H1 (cell line): ENCODE data around the gene SLIRP. TPM values are rescaled to one million over a fixed set of nuclear protein-coding genes. Genes with fewer than 3 reads are reported as not detected.

ENCODE experiments used
- CTCF ChIA-PET: fragments of 300-600 bp; sonication (Branson Sonifier 250); formaldehyde crosslinking; loops from one replicate; lab custom pipeline; 2021; ENCODE audit not compliant: partially characterized antibody; lab: Charles Lee
- POLR2A ChIA-PET: fragments of 300-600 bp; sonication (Branson Sonifier 250); formaldehyde crosslinking; loops from one replicate; lab custom pipeline; 2021; ENCODE audit warnings: inconsistent platforms; ENCODE audit not compliant: partially characterized antibody; lab: Charles Lee
- DNase-seq, 2 experiments: peaks; one replicate each; pipeline versions ENCODE4 v3.0.0 to v3.0.0-alpha.2; 2010 to 2022; ENCODE audit warnings: low spot score in 2 of 2, low read depth in 1 of 2, mixed read lengths in 1 of 2
- FAIRE-seq: peaks from 2 replicates; lab custom pipeline; 2011; peaks lifted over from hg19 to GRCh38; lab: Jason Lieb, UNC
- H2AFZ ChIP-seq: 2 replicates; pipeline ENCODE4 v1.8.1; 2012; ENCODE audit warnings: low read length, inconsistent platforms
- H2AK5ac ChIP-seq: 2 replicates; pipeline ENCODE4 v1.6.1; 2013; ENCODE audit warnings: low read depth, low read length
- H2BK120ac ChIP-seq: replicated peaks from 2 replicates; pipeline ENCODE3; 2013; ENCODE audit warnings: low read depth, low read length, inconsistent platforms
- H2BK12ac ChIP-seq: 2 replicates; pipeline ENCODE4 v1.6.1; 2013; ENCODE audit warnings: low read depth, low read length
- H2BK15ac ChIP-seq: 2 replicates; pipeline ENCODE4 v1.6.1; 2013; ENCODE audit warnings: low read length
- H2BK20ac ChIP-seq: 2 replicates; pipeline ENCODE4 v1.6.1; 2013; ENCODE audit warnings: low read length
- H2BK5ac ChIP-seq: 2 replicates; pipeline ENCODE4 v1.6.1; 2013; ENCODE audit warnings: low read depth, low read length
- H3K14ac ChIP-seq: 2 replicates; pipeline ENCODE4 v1.6.1; 2013; ENCODE audit warnings: inconsistent platforms; ENCODE audit not compliant: insufficient read length
- H3K18ac ChIP-seq: 2 replicates; pipeline ENCODE4 v1.6.1; 2013; ENCODE audit warnings: low read length; ENCODE audit errors: extremely low read depth
- H3K23ac ChIP-seq: 2 replicates; pipeline ENCODE4 v1.6.1; 2013; ENCODE audit warnings: inconsistent platforms; ENCODE audit not compliant: insufficient read length
- H3K23me2 ChIP-seq: 2 replicates; pipeline ENCODE4 v1.6.1; 2013; ENCODE audit warnings: low read depth, low read length
- H3K27ac ChIP-seq: 2 replicates; pipeline ENCODE4 v1.6.1; 2011; ENCODE audit warnings: low read depth, low read length, inconsistent platforms
- H3K27me3 ChIP-seq, 4 experiments: replicated peaks in 1 of 4; 1 replicate in 1 of 4; 2 replicates in 3 of 4; pipeline versions ENCODE4 v1.6.1 to v1.8.1; 2011 to 2013; ENCODE audit warnings: low read length in 3 of 4, mild to moderate bottlenecking in 3 of 4, inconsistent platforms in 2 of 4, mixed read lengths in 2 of 4, moderate library complexity in 1 of 4; ENCODE audit not compliant: control insufficient read depth in 3 of 4, insufficient read depth in 3 of 4; ENCODE audit errors: extremely low read depth in 1 of 4
- H3K36me3 ChIP-seq, 4 experiments: 2 replicates each; pipeline versions ENCODE4 v1.6.1 to v1.8.1; 2011 to 2013; ENCODE audit warnings: mild to moderate bottlenecking in 4 of 4, low read length in 3 of 4, moderate library complexity in 2 of 4, control low read depth in 1 of 4, inconsistent platforms in 1 of 4; ENCODE audit not compliant: insufficient read depth in 4 of 4, control insufficient read depth in 2 of 4
- H3K4ac ChIP-seq: replicated peaks from 2 replicates; pipeline ENCODE3; 2013; ENCODE audit warnings: low read length, low read depth, mixed read lengths, inconsistent platforms; ENCODE audit not compliant: insufficient read length
- H3K4me1 ChIP-seq, 4 experiments: replicated peaks in 1 of 4; 1 replicate in 1 of 4; 2 replicates in 3 of 4; pipeline versions ENCODE4 v1.6.1 to v1.8.1; 2011 to 2013; ENCODE audit warnings: low read length in 3 of 4, inconsistent platforms in 2 of 4, mixed read lengths in 1 of 4; ENCODE audit not compliant: insufficient read depth in 4 of 4, control insufficient read depth in 3 of 4
- H3K4me2 ChIP-seq, 2 experiments: 2 replicates each; pipeline versions ENCODE4 v1.6.1 to v1.8.1; 2011 to 2013; ENCODE audit warnings: low read depth in 2 of 2, low read length in 2 of 2, control low read depth in 1 of 2, inconsistent platforms in 1 of 2, mild to moderate bottlenecking in 1 of 2; ENCODE audit not compliant: insufficient read depth in 1 of 2
- H3K4me3 ChIP-seq, 4 experiments: fragments of 200-600, 300-600 bp in 1 of 4; sonication (generic), shearing (Covaris generic), sonication (Bioruptor Twin) in 1 of 4; 2 replicates each; pipeline versions ENCODE4 v1.5.1 to v1.8.1; 2011 to 2016; ENCODE audit warnings: low read length in 4 of 4, low read depth in 3 of 4, control low read depth in 2 of 4, inconsistent platforms in 2 of 4, mild to moderate bottlenecking in 2 of 4, mixed read lengths in 1 of 4, moderate library complexity in 1 of 4; ENCODE audit not compliant: insufficient read depth in 2 of 4; ENCODE audit errors: extremely low read depth in 1 of 4
- H3K56ac ChIP-seq: replicated peaks from 2 replicates; pipeline ENCODE3; 2013; ENCODE audit warnings: low read depth, mild to moderate bottlenecking, mixed read lengths, low read length, inconsistent platforms; ENCODE audit not compliant: insufficient read length
- H3K79me1 ChIP-seq: 2 replicates; pipeline ENCODE4 v1.6.1; 2013; ENCODE audit warnings: low read depth, low read length, control low read depth
- H3K79me2 ChIP-seq, 2 experiments: 2 replicates each; pipeline versions ENCODE4 v1.6.1 to v1.8.1; 2012 to 2013; ENCODE audit warnings: low read length in 2 of 2, mild to moderate bottlenecking in 2 of 2, inconsistent platforms in 1 of 2; ENCODE audit not compliant: insufficient read depth in 2 of 2, control insufficient read depth in 1 of 2
- H3K9ac ChIP-seq, 4 experiments: replicated peaks in 1 of 4; 1 replicate in 1 of 4; 2 replicates in 3 of 4; pipeline versions ENCODE4 v1.6.1 to v1.8.1; 2011 to 2013; ENCODE audit warnings: low read depth in 3 of 4, low read length in 3 of 4, control low read depth in 2 of 4, mild to moderate bottlenecking in 2 of 4, moderate library complexity in 2 of 4, inconsistent platforms in 1 of 4; ENCODE audit errors: extremely low read depth in 1 of 4
- H3K9me3 ChIP-seq, 2 experiments: 2 replicates each; pipeline versions ENCODE4 v1.6.1 to v1.8.1; 2012 to 2013; ENCODE audit warnings: mild to moderate bottlenecking in 2 of 2, moderate library complexity in 2 of 2, control low read depth in 1 of 2, inconsistent platforms in 1 of 2, low read depth in 1 of 2, low read length in 1 of 2, mixed read lengths in 1 of 2; ENCODE audit not compliant: insufficient read depth in 2 of 2
- H4K20me1 ChIP-seq, 2 experiments: replicated peaks in 1 of 2; 2 replicates each; pipeline versions ENCODE3 to v1.8.1; 2011 to 2013; ENCODE audit warnings: inconsistent platforms in 2 of 2, low read length in 2 of 2, mild to moderate bottlenecking in 1 of 2; ENCODE audit not compliant: insufficient read depth in 2 of 2, control insufficient read depth in 1 of 2
- H4K5ac ChIP-seq: 2 replicates; pipeline ENCODE4 v1.6.1; 2013; ENCODE audit warnings: low read length, low read depth, mixed read lengths, inconsistent platforms; ENCODE audit not compliant: insufficient read length
- H4K8ac ChIP-seq: 2 replicates; pipeline ENCODE4 v1.8.0; 2013; ENCODE audit warnings: mild to moderate bottlenecking, moderate library complexity, low read length, inconsistent platforms; ENCODE audit not compliant: insufficient read depth; ENCODE audit errors: extremely low read depth
- H4K91ac ChIP-seq: replicated peaks from 2 replicates; pipeline ENCODE3; 2013; ENCODE audit warnings: low read length, mixed read lengths, inconsistent platforms; ENCODE audit not compliant: insufficient read length
- CEBPB ChIP-seq: IDR thresholded peaks from 2 replicates; pipeline ENCODE4 v1.6.1; 2012; ENCODE audit warnings: low read depth, low read length
- CTCF ChIP-seq, 3 experiments: IDR thresholded peaks; 1 replicate in 2 of 3; 2 replicates in 1 of 3; pipeline versions ENCODE4 v1.5.1 to v1.6.1; 2011; ENCODE audit warnings: low read length in 3 of 3, mild to moderate bottlenecking in 3 of 3, inconsistent platforms in 2 of 3, low read depth in 1 of 3, moderate library complexity in 1 of 3; ENCODE audit not compliant: insufficient read depth in 1 of 3; ENCODE audit errors: control extremely low read depth in 1 of 3
- SIX5 ChIP-seq: IDR thresholded peaks from 2 replicates; pipeline ENCODE4 v1.6.1; 2011; ENCODE audit warnings: mild to moderate bottlenecking, low read depth, low read length
- WGBS, 2 experiments: shearing (Covaris generic) in 1 of 2; methylation state at CpG; one replicate each; pipeline versions ENCODE4 v1.1.6 to v1.1.7; 2013 to 2015; ENCODE audit warnings: low lambda C conversion rate in 2 of 2, mixed read lengths in 2 of 2, inconsistent platforms in 1 of 2, low coverage in 1 of 2, missing lambda C conversion rate in 1 of 2; ENCODE audit not compliant: insufficient replicate concordance in 2 of 2, insufficient coverage in 1 of 2, insufficient read length in 1 of 2; ENCODE audit errors: extremely low coverage in 1 of 2, missing lambda C conversion rate in 1 of 2; 5-methylcytosine and 5-hydroxymethylcytosine counted together
- polyA plus RNA-seq, 7 experiments: library from polyadenylated mRNA; depleted of rRNA in 3 of 7; stranded (reverse) in 5 of 7; unstranded in 2 of 7; fragments of >200 nt in 5 of 7; fragments of 200-250 nt in 2 of 7; gene quantifications; 1 replicate in 5 of 7; 2 replicates in 1 of 7; 4 replicates in 1 of 7; pipeline versions ENCODE4 v1.2.1 to v1.2.3, GENCODE V29; 2011 to 2013; ENCODE audit warnings: missing spikeins in 2 of 7, mixed read lengths in 2 of 7
- total RNA-seq: library from RNA; stranded (reverse); fragmentation: NEBNext Ultra II Directional; extraction: Animal tissue kit (Norgen Biotek cat#: 25700); gene quantifications from 2 replicates; pipeline ENCODE4 v1.2.1, GENCODE V29; 2021

Gene SLIRP
- total and polyA plus RNA-seq, 2 of the 8 experiments (the other 6 are each of a cell fraction or from before 2014, with no cell fraction given), result 374 to 383 TPM

GRCh38 chr14:77710364-77710763, 2.5 kb downstream of the SLIRP start:
- peaks cover 0 to 2% (median 1%) of the 10 kb centered on the region in 4 experiments; a peak in 2 of 7 replicates for H3K4me1 ChIP-seq
- H3K23me2 ChIP-seq, result peaks cover 8% of the 10 kb centered on the region
- no peak overlapping the region for H2AFZ ChIP-seq
- H2BK120ac ChIP-seq, result no peak overlapping the region
- H3K4me2 ChIP-seq, result no peak overlapping the region; a peak in 1 of 4 replicates
- ChIA-PET POLR2A (interaction anchor here (2.5 kb wide), 1 partner anchor 10 kb away, joined by 10 read pairs; no protein-coding TSS in a partner anchor), CTCF (interaction anchor here (1.0 to 1.4 kb wide), 3 partner anchors 14 to 93 kb away, joined by 3 to 5 read pairs (median 4); no protein-coding TSS in a partner anchor)
- H4K91ac ChIP-seq, result no peak overlapping the region
- TF ChIP-seq CTCF (IDR thresholded peaks at IDR 0.05; ENCODE audit: control extremely low read depth in 1 of 3, insufficient read depth in 1 of 3, low read depth in 1 of 3, low read length in 3 of 3) (no peak), SIX5 (no peak), CEBPB (no peak)
- H3K27me3 ChIP-seq, result no peaks in the 10 kb centered on the region
- no peak overlapping the region for H3K18ac ChIP-seq
- WGBS, 2 experiments, result 87% methylated on average over 2 of the region's 2 CpGs; no CpG with 5 or more reads in 1 of the 2 experiments
- H3K79me1 ChIP-seq, result peaks cover 4% of the 10 kb centered on the region; the same call in 1 of the 2 replicates
- H3K27ac ChIP-seq, result no peak overlapping the region
- H2BK12ac ChIP-seq, result no peak overlapping the region
- no peak for FAIRE-seq
- no peak overlapping the region for H3K14ac ChIP-seq
- H3K23ac ChIP-seq, result no peak overlapping the region
- peak overlapping the region in 1 of 4 experiments; percentile 39; a peak in 1 of 7 replicates for H3K9ac ChIP-seq
- H2AK5ac ChIP-seq, result no peak overlapping the region
- H3K56ac ChIP-seq, result no peak overlapping the region
- no peak for DNase-seq
- no peak overlapping the region for H2BK5ac ChIP-seq
- H3K9me3 ChIP-seq, result no peaks in the 10 kb centered on the region
- H3K36me3 ChIP-seq, result peaks cover 12 to 48% (median 34%) of the 10 kb centered on the region in 4 experiments
- H3K79me2 ChIP-seq, result peaks cover 36 to 88% of the 10 kb centered on the region in 2 experiments
- no peak overlapping the region for H2BK20ac ChIP-seq
- 0 out of 8 replicates have a peak overlapping the region, but pooled peaks of 1 of the 4 experiments have one; percentile 93 for H3K4me3 ChIP-seq
- H4K8ac ChIP-seq, result no peak overlapping the region
- no peak overlapping the region for H2BK15ac ChIP-seq
- no peak overlapping the region for H4K5ac ChIP-seq
- H3K4ac ChIP-seq, result no peak overlapping the region
- H4K20me1 ChIP-seq, result peaks cover 6 to 14% of the 10 kb centered on the region in 2 experiments
